NCI-H748 (cell line): ENCODE results near the gene CEP290.
A peak's percentile ranks its signal among the peaks of the same experiment; 100 is the strongest.

Source experiments
- DNase-seq: peaks from one replicate; lab custom pipeline; 2025; ENCODE audit not compliant: unreplicated experiment; lab: John Stamatoyannopoulos, UW

CEP290 gene, protein sequence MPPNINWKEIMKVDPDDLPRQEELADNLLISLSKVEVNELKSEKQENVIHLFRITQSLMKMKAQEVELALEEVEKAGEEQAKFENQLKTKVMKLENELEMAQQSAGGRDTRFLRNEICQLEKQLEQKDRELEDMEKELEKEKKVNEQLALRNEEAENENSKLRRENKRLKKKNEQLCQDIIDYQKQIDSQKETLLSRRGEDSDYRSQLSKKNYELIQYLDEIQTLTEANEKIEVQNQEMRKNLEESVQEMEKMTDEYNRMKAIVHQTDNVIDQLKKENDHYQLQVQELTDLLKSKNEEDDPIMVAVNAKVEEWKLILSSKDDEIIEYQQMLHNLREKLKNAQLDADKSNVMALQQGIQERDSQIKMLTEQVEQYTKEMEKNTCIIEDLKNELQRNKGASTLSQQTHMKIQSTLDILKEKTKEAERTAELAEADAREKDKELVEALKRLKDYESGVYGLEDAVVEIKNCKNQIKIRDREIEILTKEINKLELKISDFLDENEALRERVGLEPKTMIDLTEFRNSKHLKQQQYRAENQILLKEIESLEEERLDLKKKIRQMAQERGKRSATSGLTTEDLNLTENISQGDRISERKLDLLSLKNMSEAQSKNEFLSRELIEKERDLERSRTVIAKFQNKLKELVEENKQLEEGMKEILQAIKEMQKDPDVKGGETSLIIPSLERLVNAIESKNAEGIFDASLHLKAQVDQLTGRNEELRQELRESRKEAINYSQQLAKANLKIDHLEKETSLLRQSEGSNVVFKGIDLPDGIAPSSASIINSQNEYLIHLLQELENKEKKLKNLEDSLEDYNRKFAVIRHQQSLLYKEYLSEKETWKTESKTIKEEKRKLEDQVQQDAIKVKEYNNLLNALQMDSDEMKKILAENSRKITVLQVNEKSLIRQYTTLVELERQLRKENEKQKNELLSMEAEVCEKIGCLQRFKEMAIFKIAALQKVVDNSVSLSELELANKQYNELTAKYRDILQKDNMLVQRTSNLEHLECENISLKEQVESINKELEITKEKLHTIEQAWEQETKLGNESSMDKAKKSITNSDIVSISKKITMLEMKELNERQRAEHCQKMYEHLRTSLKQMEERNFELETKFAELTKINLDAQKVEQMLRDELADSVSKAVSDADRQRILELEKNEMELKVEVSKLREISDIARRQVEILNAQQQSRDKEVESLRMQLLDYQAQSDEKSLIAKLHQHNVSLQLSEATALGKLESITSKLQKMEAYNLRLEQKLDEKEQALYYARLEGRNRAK (N-terminal part only)

DNA sequence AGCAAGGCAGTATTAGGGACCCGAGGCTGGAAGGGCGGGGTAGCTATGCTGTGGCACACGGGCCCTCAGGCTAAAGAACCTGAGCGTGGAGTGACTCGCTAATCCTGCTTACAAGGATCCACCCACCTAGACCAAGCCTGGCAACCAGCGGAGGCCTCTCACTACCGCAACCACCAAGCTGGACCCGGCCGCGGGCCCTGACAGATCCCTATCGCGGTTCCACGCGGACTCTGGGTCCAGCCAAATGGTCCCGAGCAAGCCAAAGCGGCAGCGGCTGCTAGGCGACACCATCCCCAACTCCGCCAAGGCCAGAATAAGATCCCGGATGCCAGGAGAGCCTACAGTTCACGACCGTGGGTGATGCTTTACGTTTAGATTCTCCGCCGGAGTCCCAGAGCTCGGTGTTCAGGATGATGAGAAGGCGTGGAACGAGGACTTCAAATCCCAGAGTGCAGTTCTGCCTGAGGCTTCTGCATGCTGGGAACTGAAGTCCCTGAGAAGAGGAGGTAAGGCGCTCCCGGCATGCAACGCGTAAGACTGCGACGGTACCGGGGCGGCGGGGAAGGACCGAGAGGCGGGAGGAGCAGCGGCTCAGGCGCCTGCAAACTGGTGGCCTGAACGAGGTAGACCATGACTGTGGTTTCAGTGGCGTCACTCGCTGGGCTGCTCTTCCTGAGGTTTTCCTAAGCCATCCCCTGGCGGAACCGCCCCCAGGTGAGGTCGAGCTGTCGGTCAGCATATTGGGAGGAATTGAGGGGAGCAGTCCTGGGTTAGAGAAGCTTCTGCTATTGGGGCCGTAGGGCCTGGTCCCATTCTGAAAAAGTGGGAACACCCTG lies at the start of gene CEP290, which contains the start of gene TMTC3:
Gene CEP290 (minus strand): TSS at position 315 of the 836 bp plus-strand sequence. CDS start 781 bp downstream, outside the sequence.
Gene TMTC3 (plus strand): TSS at position 534 of the 836 bp plus-strand sequence. CDS start 6,009 bp downstream, outside the sequence.
- DNase-seq, result peak; percentile 99

DNA sequence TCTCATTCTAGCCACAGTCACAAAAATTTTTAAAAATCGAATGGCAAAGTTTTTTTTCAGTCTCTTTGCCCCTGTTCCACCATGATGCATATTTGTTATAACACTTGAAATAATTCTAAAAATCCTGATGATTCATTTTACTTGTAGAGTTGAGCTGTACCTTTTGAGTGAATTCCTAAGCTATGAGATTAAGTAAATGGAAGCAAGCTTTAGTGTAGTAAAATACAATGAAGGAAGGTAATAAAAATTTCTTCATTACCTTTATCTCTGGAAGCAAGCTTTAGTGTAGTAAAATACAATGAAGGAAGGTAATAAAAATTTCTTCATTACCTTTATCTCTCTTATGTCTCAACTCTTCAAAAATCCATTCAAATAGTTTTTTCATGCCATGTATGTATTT lies 46.3 kb upstream of the CEP290 start:
- no peak for DNase-seq

DNA sequence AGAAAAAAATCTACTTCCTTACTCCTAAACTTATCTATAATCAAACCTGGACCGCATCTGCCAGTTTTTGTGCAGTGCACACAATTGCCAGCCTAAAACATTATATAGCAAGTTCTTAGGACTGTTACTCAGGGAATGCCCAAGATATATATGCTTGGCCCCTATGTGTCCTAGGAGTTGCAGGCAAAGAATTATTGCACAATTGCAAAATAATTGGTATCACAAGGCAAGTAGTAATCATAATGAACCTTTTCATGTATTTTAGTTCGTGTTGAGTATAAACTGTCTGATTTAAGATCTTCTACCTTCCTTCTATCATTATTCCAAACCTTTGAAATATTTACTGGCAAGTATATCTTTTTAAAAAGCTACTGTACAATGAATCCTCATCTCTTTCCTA lies 45.7 kb upstream of the CEP290 start:
- DNase-seq, result no peak

DNA sequence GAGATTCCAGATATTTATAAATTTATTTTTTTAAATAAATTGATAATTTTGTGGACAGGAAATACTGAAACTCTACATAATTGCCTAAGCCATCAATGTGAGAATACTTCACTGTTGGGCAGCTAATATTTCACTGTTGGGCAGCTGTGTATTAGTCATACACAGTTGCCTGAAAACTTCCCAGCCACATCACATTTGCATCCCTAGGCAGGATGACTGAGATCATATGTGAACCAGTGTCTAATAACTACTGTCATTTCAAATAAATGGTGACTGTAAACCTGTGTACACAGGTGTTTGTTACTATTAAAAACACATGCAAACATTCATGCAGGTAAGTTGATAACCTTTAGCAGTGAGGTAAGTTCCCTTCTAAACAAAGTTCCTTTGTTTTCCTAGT lies 44.1 kb upstream of the CEP290 start:
- no peak for DNase-seq

DNA sequence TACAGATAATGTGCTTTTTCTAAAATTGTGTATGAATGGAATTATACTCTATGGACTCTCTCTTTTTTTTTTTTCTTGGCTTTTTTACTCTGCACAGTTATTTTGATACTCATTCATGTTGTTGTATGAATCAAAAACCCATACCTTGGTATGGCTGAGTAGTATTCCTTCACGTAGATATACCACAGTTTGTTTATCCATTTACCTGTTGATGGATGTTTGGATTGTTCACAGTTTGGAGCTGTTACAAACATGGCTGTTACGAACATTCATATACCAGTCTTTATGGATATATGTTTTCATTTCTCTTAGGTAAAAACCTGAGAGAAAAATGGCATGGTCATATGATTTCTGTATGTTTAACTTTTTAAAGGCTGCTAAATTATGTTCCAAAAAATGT lies 43.4 kb upstream of the CEP290 start:
- DNase-seq, result no peak

DNA sequence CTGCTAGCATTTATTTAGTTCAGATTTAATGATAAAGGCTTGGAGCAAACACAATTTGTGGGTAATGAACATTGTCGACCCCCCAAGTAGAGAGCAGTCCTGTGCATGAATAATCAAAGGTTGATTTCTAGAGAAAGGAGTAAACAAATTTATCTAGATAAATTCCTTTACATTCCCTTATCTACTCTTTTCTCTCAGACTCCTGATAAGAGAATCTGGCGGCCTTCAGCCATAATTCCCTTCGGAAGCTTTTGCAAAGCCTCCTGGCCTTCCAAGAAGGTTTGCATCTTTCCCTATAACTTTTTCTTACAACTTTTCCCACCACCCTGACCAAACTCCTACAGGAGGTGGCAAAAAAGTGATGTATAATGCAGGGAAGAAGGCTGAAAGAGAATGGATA lies 42.3 kb upstream of the CEP290 start:
- DNase-seq, result no peak

DNA sequence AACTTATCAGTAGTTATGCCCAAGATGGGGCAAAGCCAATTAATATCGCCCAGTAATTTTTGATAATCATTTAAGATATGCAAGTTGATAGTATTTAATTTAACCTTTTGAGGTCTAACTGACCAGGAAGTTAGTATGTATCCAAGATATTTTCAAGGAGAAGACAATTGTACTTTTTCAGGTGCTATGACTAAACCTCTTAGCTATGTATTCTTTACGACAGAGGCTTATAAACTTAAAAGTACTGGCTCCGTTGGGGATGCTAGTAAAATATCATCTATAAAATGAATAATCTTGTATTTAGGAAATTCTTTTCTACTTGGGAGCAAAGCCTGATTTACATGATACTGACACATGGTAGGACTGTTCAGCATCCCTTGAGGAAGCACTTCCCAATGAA lies 40.5 kb upstream of the CEP290 start:
- no peak for DNase-seq

DNA sequence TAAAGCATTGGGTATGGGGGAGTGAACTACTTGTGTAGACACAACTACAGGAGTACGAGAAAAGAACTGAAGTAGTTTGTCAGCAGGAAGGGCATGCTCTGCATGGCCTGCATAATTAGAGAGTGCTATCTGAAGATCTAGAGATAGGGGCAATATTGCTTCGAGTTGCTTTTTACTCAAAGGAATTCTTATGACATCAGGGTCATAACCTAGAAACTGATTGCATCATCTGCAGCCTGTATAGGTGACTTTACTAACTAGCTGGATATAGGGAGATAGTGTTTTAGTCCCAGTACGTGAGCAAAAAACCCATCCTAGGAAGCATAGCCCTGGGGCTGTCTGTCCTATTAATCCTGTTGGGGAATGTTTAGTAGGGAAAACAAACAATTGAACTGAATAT lies 40.0 kb upstream of the CEP290 start:
- no peak for DNase-seq

DNA sequence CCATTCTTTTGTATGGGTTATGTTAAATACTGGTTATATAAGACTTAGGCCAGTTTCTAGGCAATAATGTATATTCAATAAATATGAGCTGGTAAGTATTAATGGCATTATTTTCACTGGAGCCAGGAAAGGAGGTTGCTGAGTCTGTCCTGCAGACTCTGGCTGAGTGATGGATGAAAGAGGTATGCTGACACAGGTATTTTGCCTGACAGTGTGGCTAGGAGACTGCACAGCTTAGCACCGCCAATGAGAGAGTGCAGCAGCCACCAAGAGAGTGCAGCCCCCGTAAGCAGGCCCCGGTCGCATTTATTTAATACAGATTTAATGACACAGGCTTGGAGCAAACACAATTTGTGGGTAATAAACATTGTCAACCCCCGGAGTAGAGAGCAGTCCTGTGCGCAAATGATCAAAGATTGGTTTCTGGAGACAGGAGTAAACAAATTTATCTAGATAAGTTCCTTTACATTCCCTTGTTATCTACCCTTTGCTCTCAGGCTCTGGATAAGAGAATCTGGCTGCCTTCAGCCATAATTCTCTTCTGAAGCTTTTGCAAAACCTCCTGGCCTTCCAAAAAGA lies 37.6 kb upstream of the CEP290 start:
- no peak for DNase-seq

DNA sequence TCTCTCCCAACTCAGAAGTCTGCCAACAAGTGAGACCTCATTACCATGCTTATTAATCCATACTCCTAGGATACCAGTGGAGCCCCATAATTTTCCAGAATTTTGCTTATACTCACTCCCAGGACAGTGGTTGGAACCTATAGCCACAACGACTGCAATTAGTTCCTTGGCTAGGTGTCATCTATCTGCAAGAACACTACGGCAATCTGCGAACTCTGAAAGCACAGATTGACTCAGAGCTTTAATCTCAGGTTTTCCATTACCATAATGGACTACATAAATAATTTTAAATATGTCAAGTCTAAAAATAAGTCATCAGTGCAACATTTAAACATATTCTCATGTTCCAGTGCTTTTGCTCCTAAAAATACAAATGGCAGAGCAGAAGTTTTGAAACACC lies 33.7 kb upstream of the CEP290 start:
- no peak for DNase-seq

DNA sequence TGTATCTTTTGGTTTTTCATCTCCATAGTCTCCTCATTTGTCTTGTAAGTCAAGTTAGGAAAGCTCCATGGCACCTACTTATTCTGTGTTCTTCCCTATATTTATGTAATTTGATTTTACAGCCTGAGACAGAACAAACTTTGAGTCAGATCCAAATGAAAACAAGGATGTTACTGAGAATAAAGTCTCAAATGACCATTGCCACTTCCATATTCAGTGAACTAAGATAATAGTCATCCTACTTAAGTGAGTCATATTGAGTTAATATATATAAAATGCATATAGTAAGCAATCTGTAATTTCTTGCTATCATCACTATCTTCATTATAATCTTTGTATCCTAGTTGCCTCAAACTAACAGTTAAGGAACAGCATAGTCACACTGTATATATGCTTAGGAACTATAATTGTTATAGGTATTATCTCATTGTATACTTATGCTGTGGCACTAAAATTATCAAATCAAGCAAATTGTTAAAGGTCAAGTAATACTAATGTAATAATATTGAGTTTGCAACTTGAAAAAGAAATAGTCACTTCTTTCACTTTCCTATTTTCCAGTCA lies 31.0 kb upstream of the CEP290 start:
- DNase-seq, result no peak

DNA sequence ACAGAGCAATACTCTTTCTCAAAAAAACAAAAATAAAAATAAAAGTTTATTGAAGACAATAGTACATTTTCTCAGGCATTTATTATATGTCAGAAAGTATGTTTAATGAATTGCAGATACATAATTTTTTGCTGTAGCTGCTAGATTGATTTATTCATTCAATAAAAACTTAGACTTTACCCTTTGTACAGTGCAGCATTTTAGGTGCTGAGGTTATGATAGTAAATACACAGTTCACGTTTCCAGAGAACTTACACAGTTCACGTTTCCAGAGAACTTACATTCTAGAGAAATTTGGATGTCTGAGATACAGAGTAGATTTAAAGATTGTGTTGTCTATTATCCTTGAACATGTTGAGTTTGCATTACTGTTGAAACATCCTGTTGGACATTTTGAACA lies 25.5 kb upstream of the CEP290 start:
- DNase-seq, result no peak

DNA sequence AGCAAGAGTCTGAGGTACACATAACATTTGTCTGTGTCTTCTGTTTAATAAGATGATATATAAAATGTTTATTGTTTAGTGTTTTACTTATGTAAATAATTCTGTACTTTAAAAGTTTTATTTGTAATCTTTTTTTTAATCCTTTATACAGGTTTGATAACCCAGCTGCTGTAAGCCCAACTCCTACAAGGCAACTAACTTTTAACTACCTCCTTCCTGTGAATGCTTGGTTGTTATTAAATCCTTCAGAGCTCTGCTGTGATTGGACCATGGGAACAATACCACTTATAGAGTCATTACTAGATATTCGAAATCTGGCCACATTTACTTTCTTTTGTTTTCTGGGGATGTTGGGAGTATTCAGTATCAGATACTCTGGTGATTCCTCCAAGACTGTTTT lies 24.3 kb upstream of the CEP290 start:
- no peak for DNase-seq

DNA sequence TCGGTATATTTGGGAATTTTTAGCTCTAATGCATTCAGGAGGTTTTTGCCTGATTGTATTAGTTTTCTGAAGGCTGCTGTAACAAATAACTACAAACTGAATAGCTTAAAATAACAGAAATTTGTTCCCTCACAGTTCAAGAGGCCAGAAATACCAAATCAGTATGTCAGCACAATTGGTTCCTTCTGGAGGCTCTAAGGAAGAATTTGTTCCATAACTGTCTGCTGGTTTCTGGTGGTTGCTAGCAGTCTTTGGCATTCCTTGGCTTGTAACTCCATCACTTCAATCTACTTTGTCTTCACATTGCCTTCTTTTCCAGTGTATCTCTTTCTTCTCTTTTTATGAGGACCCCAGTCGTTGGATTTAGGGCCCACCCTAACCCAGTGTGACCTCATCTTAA lies 21.5 kb upstream of the CEP290 start:
- no peak for DNase-seq

DNA sequence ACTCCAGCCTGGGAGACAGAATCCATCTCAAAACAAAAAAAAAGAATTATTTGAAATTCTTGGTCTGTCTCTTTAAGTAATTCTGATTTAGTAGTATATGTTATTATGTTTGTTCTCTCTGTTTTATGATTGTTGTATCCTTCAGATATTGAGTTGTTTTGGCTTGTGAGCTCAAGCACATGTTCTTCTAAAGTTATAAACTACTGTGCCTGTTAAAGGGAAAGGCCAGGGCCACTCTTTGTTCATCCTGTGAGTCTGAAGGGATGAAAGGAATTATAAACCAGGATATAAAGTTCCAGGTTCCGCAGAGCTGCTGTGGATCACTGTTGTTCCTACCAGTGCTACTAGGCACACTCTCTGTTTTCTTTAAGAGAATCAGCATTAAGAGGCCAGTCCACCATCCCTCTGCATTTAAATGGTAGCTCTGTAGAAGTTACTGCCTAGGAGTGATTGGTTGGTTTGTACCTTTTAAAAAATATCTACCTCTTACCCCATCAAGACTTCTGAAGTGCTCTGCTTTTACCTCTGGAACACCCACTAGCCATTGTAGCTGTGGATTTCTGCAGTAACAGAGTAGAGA lies 14.3 kb upstream of the CEP290 start:
- DNase-seq, result no peak

DNA sequence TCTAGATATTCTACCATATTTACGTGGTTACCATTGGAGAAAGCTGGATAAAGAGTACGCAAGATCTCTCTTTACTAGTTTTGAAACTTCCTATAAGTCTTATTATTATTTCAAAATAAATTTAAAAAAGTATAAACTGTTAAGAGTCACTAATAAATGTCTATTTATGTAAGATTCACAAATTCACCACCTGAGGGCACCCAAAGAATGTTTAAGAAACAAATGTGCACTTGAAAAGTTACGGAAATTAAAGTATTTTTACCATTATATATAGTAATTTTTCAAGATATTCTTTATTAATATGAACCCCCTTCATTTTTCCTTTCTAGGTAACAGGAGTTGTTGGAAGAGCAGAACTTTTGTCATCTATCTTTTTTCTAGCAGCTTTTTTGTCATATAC lies 12.1 kb upstream of the CEP290 start:
- DNase-seq, result peak; percentile 42

DNA sequence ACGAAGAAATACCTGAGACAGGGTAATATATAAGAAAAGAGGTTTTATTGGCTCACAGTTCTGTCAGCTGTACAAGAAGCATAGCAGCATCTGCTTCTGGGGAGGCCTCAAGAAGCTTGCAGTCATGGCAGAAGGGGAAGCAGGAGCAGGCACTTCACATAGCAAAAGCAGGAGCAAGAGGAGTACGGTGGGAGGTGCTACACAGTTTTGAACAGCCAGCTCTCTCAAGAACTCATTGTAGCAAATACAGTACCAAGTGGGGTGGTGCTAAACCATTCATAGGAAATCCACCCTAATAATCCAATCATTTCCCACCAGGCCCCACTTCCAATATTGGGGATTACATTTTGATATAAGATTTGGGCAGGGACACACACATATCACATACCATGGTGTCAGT lies 8.2 kb upstream of the CEP290 start:
- no peak for DNase-seq

DNA sequence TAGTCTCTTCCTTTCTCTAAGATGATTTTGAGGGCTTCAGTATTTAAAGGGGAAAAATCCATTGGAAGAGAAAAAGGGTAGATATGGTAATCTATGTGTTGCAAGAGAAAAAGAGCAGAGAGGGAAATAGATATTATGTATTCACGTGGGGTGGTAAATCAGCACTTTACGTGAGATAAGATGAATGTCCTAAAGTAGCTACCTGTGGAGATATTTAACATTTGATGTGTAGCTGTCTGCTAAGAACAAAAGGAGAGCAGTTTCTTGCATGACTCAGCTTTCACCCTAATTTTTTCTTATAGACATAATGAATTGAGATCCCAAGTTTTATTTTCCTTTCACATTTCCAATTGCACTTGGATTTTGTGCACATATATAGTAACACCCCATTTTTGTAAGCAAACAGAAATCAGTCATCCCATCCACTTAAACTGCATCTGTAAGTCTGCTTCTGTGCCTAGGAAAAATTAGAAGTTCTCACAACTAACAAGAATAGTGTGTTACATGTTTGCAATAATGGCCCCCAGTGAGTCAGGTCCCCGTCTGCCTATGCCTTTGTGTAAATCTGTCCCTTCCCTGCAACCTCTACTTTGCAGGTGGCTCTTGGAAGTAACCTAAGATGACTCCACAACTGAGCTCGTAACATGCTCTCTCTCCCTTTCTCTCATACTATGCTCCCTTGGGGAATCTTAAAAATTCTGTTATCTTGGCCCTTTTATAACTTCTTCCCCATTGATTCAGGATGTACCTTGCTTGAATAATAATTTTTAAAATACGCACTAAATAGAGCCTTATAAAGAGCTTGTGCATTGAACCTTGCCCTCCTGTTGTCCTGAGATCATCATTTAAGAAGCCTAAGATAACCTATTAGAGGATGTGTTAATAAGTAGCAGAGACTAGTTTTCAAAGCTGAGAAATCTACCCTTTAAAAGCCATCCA lies 3.9 kb upstream of the CEP290 start:
- DNase-seq, result peak; percentile 31
